ENCODE measurements around the gene PLK1. TPM values are rescaled to one million over a fixed set of nuclear protein-coding genes. Genes with fewer than 3 reads are reported as not detected.
A peak's percentile ranks its signal among the peaks of the same experiment; 100 is the strongest.

The PLK1 gene
- total and polyA plus RNA-seq, 2 of the 13 experiments (the other 11 are each of a cell fraction or from before 2014, with no cell fraction given), result 71.5 to 76.3 TPM

GRCh38 chr16:23673971-23674614 is 4.6 kb upstream of the PLK1 start (continued):
- no peak for TF ChIP-seq ZNF510 (CRISPR knock-in tag; IDR thresholded peaks at IDR 0.05; ENCODE audit: low read depth)
- no peak for TF ChIP-seq ZKSCAN1 (IDR thresholded peaks at IDR 0.05; ENCODE audit: low read length)
- TF ChIP-seq RARA (CRISPR knock-in tag; IDR thresholded peaks at IDR 0.05), result no peak
- no peak for TF ChIP-seq HHEX (CRISPR knock-in tag; IDR thresholded peaks at IDR 0.05)
- TF ChIP-seq HOXA3 (CRISPR knock-in tag; IDR thresholded peaks at IDR 0.05), result no peak
- TF ChIP-seq THAP7 (CRISPR knock-in tag; IDR thresholded peaks at IDR 0.05), result peak; percentile 35; the same call in 1 of the 2 replicates
- peak; percentile 31; the same call in 1 of the 2 replicates for TF ChIP-seq MEIS1 (CRISPR knock-in tag; IDR thresholded peaks at IDR 0.05; ENCODE audit: borderline replicate concordance)
- no peak for TF ChIP-seq RFX1 (IDR thresholded peaks at IDR 0.05)
- peak; percentile 44; the same call in 1 of the 2 replicates for TF ChIP-seq SALL1 (CRISPR knock-in tag; IDR thresholded peaks at IDR 0.05)
- TF ChIP-seq DNMT3B (CRISPR knock-in tag; conservative IDR thresholded peaks at IDR 0.05), result no peak
- TF ChIP-seq RAD51 (IDR thresholded peaks at IDR 0.05; ENCODE audit: borderline replicate concordance), result no peak
- TF ChIP-seq FOXA3 (CRISPR knock-in tag; IDR thresholded peaks at IDR 0.05), result peak; percentile 36; the same call in 1 of the 2 replicates
- no peak for TF ChIP-seq ZNF678 (CRISPR knock-in tag; IDR thresholded peaks at IDR 0.05)
- no peak for TF ChIP-seq KMT2B (CRISPR knock-in tag; IDR thresholded peaks at IDR 0.05)
- TF ChIP-seq ZBTB7B (CRISPR knock-in tag; IDR thresholded peaks at IDR 0.05), result peak; percentile 6; the same call in 1 of the 2 replicates
- TF ChIP-seq SYNCRIP (IDR thresholded peaks at IDR 0.05; ENCODE audit: insufficient read depth, low read depth, low read length), result no peak
- no peak for TF ChIP-seq HES4 (CRISPR knock-in tag; IDR thresholded peaks at IDR 0.05; ENCODE audit: borderline replicate concordance)
- TF ChIP-seq RNF2 (conservative IDR thresholded peaks at IDR 0.05; ENCODE audit: low read depth), result no peak
- TF ChIP-seq ZBTB25 (CRISPR knock-in tag; IDR thresholded peaks at IDR 0.05), result no peak
- TF ChIP-seq PHF8 (CRISPR knock-in tag; IDR thresholded peaks at IDR 0.05), result no peak
- TF ChIP-seq, protein P1, sequence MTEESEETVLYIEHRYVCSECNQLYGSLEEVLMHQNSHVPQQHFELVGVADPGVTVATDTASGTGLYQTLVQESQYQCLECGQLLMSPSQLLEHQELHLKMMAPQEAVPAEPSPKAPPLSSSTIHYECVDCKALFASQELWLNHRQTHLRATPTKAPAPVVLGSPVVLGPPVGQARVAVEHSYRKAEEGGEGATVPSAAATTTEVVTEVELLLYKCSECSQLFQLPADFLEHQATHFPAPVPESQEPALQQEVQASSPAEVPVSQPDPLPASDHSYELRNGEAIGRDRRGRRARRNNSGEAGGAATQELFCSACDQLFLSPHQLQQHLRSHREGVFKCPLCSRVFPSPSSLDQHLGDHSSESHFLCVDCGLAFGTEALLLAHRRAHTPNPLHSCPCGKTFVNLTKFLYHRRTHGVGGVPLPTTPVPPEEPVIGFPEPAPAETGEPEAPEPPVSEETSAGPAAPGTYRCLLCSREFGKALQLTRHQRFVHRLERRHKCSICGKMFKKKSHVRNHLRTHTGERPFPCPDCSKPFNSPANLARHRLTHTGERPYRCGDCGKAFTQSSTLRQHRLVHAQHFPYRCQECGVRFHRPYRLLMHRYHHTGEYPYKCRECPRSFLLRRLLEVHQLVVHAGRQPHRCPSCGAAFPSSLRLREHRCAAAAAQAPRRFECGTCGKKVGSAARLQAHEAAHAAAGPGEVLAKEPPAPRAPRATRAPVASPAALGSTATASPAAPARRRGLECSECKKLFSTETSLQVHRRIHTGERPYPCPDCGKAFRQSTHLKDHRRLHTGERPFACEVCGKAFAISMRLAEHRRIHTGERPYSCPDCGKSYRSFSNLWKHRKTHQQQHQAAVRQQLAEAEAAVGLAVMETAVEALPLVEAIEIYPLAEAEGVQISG (CRISPR knock-in tag; IDR thresholded peaks at IDR 0.05), result no peak
- no peak for TF ChIP-seq ZNF891 (CRISPR knock-in tag; IDR thresholded peaks at IDR 0.05)
- TF ChIP-seq CHD2 (IDR thresholded peaks at IDR 0.05; ENCODE audit: low read depth, low read length), result no peak
- TF ChIP-seq IRX3 (CRISPR knock-in tag; IDR thresholded peaks at IDR 0.05; ENCODE audit: borderline replicate concordance, low read depth), result no peak
- no peak for TF ChIP-seq ZBTB42 (CRISPR knock-in tag; IDR thresholded peaks at IDR 0.05)
- no peak for TF ChIP-seq FOSL1 (CRISPR knock-in tag; IDR thresholded peaks at IDR 0.05; ENCODE audit: borderline replicate concordance)
- TF ChIP-seq ZSCAN31 (CRISPR knock-in tag; IDR thresholded peaks at IDR 0.05; ENCODE audit: low read depth), result no peak; the same call in 1 of the 2 replicates
- TF ChIP-seq STAG1 (CRISPR knock-in tag; IDR thresholded peaks at IDR 0.05), result no peak
- TF ChIP-seq ESRRA (CRISPR knock-in tag; IDR thresholded peaks at IDR 0.05; ENCODE audit: low read depth), result no peak
- no peak for TF ChIP-seq ZNF660 (CRISPR knock-in tag; IDR thresholded peaks at IDR 0.05; ENCODE audit: borderline replicate concordance, low read depth)
- no peak for TF ChIP-seq SMAD9 (CRISPR knock-in tag; IDR thresholded peaks at IDR 0.05)

Data from HepG2 (cell line).